Measurements from ENCODE around the gene HDGFL2.

DNA sequence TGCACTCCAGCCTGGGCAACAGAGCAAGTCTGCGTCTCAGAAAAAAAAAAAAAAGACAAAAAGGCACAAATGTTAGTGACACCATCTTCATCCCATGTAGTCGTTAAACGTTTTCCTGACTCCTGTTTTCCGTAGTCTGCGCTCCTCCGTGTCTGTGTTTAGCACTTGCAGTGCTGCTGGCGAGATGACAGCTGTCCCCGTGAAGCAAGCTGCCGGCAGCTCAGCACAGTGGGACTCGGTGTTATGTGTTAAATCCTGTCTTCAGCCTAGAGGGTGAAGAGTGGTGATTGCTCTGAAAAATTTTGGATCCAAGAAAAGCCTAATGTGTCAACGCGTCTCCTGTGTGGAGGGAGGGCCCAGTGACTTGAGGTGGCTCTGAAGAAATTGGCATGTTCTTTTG is 32.9 kb upstream of the HDGFL2 start:
- TF ChIP-seq, protein P1, sequence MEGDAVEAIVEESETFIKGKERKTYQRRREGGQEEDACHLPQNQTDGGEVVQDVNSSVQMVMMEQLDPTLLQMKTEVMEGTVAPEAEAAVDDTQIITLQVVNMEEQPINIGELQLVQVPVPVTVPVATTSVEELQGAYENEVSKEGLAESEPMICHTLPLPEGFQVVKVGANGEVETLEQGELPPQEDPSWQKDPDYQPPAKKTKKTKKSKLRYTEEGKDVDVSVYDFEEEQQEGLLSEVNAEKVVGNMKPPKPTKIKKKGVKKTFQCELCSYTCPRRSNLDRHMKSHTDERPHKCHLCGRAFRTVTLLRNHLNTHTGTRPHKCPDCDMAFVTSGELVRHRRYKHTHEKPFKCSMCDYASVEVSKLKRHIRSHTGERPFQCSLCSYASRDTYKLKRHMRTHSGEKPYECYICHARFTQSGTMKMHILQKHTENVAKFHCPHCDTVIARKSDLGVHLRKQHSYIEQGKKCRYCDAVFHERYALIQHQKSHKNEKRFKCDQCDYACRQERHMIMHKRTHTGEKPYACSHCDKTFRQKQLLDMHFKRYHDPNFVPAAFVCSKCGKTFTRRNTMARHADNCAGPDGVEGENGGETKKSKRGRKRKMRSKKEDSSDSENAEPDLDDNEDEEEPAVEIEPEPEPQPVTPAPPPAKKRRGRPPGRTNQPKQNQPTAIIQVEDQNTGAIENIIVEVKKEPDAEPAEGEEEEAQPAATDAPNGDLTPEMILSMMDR (IDR thresholded peaks at IDR 0.05; ENCODE audit: insufficient read depth, low read depth, low read length), result no peak
- TF ChIP-seq EZH2 (IDR thresholded peaks at IDR 0.05; ENCODE audit: insufficient read depth, low read length), result no peak
